ENCODE data around the gene MRPL2. TPM values are rescaled to one million over a fixed set of nuclear protein-coding genes. Genes with fewer than 3 reads are reported as not detected.

The MRPL2 gene
- polyA plus RNA-seq, 1 donor from 2014 or later = 50.5 TPM

- Mint-ChIP-seq H3K36me3 (no peaks in the 10 kb centered on the region), H3K27me3 (no peaks in the 10 kb centered on the region), H3K4me3 (peak overlapping the region in 1 of 4 donors; percentile 57), H3K4me1 (peaks cover 19 to 33% (median 30%) of the 10 kb centered on the region in 3 donors), H3K9me3 (no peaks in the 10 kb centered on the region), H3K27ac (peak overlapping the region in 2 of 3 donors; percentile 12 to 56)
Observed at GRCh38 chr6:43009124-43009523, 50.1 kb downstream of the MRPL2 start.

- H3K27ac Mint-ChIP-seq = peak overlapping the region in 1 of 3 donors; percentile 53
- no peaks in the 10 kb centered on the region for H3K27me3 Mint-ChIP-seq
- no peaks in the 10 kb centered on the region for H3K36me3 Mint-ChIP-seq
- H3K9me3 Mint-ChIP-seq = no peaks in the 10 kb centered on the region
- peaks cover 7 to 16% (median 15%) of the 10 kb centered on the region in 3 donors for H3K4me1 Mint-ChIP-seq
- H3K4me3 Mint-ChIP-seq = no peak overlapping the region
Observed at GRCh38 chr6:43007126-43007525, 52.1 kb downstream of the MRPL2 start.

GRCh38 chr6:43006251-43006650, 53.0 kb downstream of the MRPL2 start:
- H3K36me3 Mint-ChIP-seq = no peaks in the 10 kb centered on the region
- H3K4me1 Mint-ChIP-seq = peaks cover 7 to 16% (median 9%) of the 10 kb centered on the region in 3 donors
- H3K27me3 Mint-ChIP-seq = no peaks in the 10 kb centered on the region
- no peak overlapping the region for H3K4me3 Mint-ChIP-seq
- H3K27ac Mint-ChIP-seq = no peak overlapping the region
- H3K9me3 Mint-ChIP-seq = no peaks in the 10 kb centered on the region

- Mint-ChIP-seq H3K36me3 (no peaks in the 10 kb centered on the region), H3K27ac (no peak overlapping the region), H3K9me3 (no peaks in the 10 kb centered on the region), H3K4me3 (no peak overlapping the region), H3K4me1 (peaks cover 7 to 16% (median 7%) of the 10 kb centered on the region in 3 donors), H3K27me3 (no peaks in the 10 kb centered on the region)
Observed at GRCh38 chr6:43005844-43006243, 53.4 kb downstream of the MRPL2 start.

Other genes starting within 250 kb of the MRPL2 start
- 72.3 TPM for gene RPL7L1, start 179.8 kb downstream of the MRPL2 start, polyA plus RNA-seq
- 1.0 TPM for gene PTCRA, start 143.4 kb downstream of the MRPL2 start, polyA plus RNA-seq
- gene CNPY3, start 130.0 kb downstream of the MRPL2 start, polyA plus RNA-seq = 272 TPM
- 1.2 TPM for gene GNMT, start 98.7 kb downstream of the MRPL2 start, polyA plus RNA-seq
- gene PEX6, start 80.3 kb downstream of the MRPL2 start, polyA plus RNA-seq = 12.7 TPM
- gene PPP2R5D, start 74.9 kb downstream of the MRPL2 start, polyA plus RNA-seq = 17.5 TPM
- 76.3 TPM for gene MEA1, start 45.5 kb downstream of the MRPL2 start, polyA plus RNA-seq
- 60.3 TPM for gene KLHDC3, start 45.2 kb downstream of the MRPL2 start, polyA plus RNA-seq
- 54.8 TPM for gene RRP36, start 37.8 kb downstream of the MRPL2 start, polyA plus RNA-seq
- 5.3 TPM for gene CUL7, start 5.6 kb downstream of the MRPL2 start, polyA plus RNA-seq
- gene KLC4, start 197 bp upstream of the MRPL2 start, polyA plus RNA-seq = 10.2 TPM
- gene PTK7, start 16.9 kb upstream of the MRPL2 start, polyA plus RNA-seq = not detected
- gene SRF, start 111.8 kb upstream of the MRPL2 start, polyA plus RNA-seq = 5.0 TPM
- 13.1 TPM for gene CUL9, start 122.8 kb upstream of the MRPL2 start, polyA plus RNA-seq
- gene DNPH1, start 170.0 kb upstream of the MRPL2 start, polyA plus RNA-seq = 125 TPM
- 0.04 TPM for gene TTBK1, start 184.0 kb upstream of the MRPL2 start, polyA plus RNA-seq
- not detected for gene SLC22A7, start 238.8 kb upstream of the MRPL2 start, polyA plus RNA-seq
- gene CRIP3, start 249.4 kb upstream of the MRPL2 start, polyA plus RNA-seq = 2.9 TPM

Measured in IgD-negative memory B cell (primary cell).